GM12873 (cell line): ENCODE data around the gene RAI1.

ENCODE experiments used
- TF ChIP-seq, protein P1 (sequence below): IDR thresholded peaks from 2 replicates; pipeline ENCODE4 v1.5.1; 2012; ENCODE audit warnings: low read depth, mild to moderate bottlenecking, moderate library complexity, low read length, control low read depth; ENCODE audit not compliant: insufficient read depth; ENCODE audit errors: missing control alignments

RAI1 gene

GRCh38 chr17:17736205-17737183 lies 55.2 kb downstream of the RAI1 start:
- TF ChIP-seq, protein P1, sequence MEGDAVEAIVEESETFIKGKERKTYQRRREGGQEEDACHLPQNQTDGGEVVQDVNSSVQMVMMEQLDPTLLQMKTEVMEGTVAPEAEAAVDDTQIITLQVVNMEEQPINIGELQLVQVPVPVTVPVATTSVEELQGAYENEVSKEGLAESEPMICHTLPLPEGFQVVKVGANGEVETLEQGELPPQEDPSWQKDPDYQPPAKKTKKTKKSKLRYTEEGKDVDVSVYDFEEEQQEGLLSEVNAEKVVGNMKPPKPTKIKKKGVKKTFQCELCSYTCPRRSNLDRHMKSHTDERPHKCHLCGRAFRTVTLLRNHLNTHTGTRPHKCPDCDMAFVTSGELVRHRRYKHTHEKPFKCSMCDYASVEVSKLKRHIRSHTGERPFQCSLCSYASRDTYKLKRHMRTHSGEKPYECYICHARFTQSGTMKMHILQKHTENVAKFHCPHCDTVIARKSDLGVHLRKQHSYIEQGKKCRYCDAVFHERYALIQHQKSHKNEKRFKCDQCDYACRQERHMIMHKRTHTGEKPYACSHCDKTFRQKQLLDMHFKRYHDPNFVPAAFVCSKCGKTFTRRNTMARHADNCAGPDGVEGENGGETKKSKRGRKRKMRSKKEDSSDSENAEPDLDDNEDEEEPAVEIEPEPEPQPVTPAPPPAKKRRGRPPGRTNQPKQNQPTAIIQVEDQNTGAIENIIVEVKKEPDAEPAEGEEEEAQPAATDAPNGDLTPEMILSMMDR, result no peak

DNA sequence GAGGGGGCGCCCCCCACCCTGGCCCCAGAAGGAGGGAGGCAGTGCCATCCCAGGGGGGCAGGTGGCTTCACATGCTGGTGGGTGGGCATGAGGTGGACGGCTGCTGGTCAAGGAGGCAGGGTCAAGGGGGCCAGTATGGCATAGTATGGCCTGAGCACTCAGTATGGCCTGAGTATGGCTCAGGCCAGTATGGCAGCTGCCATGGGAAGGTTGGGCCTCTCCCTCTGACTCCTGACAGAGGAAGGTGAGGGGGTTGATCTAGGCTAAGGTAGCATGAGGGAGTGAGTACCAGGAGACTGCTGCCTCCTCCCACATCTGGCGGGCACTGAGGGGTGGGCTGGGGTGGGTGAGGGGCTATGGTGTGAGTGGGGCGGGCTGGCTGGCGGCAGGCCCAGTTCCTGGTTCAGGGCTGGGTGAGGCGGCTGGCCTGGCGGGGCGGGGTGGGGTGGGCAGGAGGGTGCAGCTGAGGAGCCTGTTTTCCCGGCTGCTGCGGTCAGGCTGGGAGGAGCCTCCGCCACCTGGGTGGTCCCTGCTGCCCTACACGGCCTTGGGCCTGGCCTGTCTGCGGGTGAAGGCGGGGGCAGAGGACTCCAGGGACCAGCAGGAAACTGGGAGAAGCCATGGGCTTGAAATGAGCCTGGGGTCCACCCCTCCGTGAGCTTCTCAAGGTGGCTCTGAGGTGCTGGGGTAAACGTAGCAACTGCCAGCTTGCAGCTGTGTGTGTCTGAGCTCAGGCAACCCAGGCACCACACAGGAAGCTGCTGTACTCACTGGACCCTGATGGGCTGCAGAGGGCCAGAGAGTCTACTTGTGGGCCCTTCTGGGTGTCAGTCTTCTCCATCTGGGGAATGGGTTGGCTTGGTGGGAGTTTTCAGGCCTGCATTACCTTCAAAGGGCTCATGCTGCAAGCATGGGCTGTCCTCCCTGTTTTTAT lies 57.0 kb downstream of the RAI1 start:
- TF ChIP-seq, protein P1, result no peak

GRCh38 chr17:17738901-17739300 lies 57.6 kb downstream of the RAI1 start:
- TF ChIP-seq, protein P1, result no peak

DNA sequence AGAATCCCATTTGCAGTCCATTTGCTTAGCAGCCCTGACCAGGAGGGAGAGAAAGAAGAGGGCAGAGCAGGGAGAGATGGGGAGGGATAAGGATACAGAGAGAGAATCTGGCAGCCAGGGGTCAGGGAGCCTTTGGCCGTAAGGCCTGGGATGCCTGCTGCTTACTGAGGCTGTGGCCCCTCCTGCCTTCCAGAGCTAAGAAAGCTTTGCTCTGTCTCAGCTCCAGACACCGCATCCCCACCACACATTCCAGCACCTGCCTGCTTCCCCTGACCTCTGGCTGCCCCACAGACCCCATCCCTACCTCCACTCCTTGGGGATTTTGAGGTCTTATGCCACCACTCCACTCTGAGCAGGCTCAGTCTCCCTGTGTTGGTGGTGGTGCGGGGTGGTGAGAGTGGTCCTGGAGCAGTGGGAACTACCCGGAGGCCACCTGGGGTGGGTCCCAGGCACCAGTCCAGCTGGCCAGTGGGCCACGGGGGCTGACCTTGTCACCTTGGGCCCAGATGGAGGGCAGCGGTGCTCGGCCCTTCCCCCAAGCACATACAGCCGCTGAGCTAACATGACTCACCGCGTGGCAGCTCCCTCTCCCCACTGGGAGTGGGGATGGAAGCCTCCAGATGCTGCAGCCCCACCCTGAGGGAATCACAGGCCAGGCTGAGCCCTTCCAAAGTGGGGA lies 58.3 kb downstream of the RAI1 start:
- TF ChIP-seq, protein P1, result no peak

DNA sequence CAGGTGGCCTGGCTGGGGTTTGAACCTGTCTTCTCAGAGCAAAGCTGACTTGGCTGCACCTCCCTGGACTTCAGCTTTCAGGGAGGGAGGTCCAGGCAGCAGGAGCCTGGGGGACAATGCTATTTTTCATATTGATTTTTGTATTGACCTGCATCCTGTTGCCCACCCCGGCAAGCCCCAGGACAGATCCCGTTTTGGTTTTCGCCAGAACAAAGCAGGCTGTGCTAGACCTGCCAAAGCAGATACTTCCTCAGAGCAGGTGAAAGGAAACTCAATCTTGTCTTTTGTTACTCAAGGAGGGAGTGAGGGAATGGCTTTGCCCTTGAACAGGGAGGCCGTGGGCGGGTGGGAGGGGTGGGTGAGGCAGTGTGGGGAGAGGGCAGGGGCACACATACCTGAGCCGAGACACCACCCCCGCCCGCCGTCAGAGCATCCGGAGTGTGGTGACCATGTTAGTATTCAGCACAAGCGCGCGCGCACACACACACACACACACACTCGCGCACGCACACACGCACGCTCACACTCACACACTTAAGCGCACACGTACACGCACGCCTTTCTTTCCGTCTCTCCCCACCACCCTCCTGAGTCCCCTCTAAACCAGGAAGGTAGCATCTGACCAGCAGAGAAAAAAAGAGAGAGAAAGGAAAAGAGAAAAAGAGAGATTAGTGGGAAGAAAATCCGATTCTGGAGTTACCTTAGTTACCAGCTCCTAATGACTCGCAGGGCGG lies 59.5 kb downstream of the RAI1 start:
- TF ChIP-seq, protein P1, result no peak

DNA sequence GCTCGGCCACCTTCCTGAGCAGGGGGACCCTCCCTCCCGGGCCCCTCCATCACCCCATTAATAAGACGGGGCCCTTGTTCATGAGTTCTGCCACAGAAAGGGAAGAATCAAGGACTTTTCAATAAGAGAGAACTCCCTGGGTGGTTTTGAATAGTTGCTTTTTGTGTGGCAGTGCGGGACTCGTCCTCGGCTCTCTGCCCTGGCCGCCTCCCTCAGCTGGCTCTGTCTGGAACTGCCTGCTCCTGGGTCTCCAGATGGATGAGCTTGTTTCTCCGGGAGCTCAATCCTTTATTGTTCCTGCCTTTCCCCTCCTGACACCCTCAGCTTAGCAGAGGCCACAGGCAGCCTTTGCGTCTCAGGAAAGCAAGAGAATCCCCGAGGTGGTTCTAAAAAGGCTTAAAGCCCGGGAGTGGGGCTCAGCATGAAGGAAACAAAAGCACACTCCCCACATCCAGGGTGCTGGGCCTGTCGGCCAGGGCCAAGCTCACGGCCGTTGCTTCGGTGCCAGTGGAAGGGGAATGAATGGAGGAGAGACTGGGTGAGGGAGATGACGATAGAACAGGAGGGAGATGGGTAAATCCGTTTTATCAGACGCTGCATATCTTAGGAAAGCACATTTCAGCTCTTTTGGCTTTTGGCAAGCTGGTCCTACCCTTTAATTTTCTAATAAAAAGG lies 60.2 kb downstream of the RAI1 start:
- TF ChIP-seq, protein P1, result no peak
